SH-SY5Y (cell line): Measurements from ENCODE around the gene IFNL3.

Experiments used
- GATA2 ChIP-seq: IDR thresholded peaks from 2 replicates; pipeline ENCODE4 v1.6.1; 2011; ENCODE audit warnings: mild to moderate bottlenecking, low read depth, low read length
- GATA3 ChIP-seq: IDR thresholded peaks from 2 replicates; pipeline ENCODE4 v1.6.1; 2011; ENCODE audit warnings: low read depth, mild to moderate bottlenecking, low read length, moderate library complexity

- TF ChIP-seq GATA3 (no peak), GATA2 (no peak)
These were observed 14.6 kb downstream of the IFNL3 start for GRCh38 chr19:39230096-39230764.
